Activated CD4-positive, CD25-positive, alpha-beta regulatory T cell treated with anti-CD3 and anti-CD28 coated beads, Interleukin-2, amount 50 U/mL, for 24 hours (primary cell): ENCODE measurements around the gene MSI1.

Experiments
- ATAC-seq, 2 donors: fragments of 150-1000 bp; cut with Tn5 transposase; one replicate each; pipeline ENCODE4 v1.10.0; 2021; ENCODE audit warnings: mild to moderate bottlenecking in 1 of 2, moderate library complexity in 1 of 2

Gene MSI1

DNA sequence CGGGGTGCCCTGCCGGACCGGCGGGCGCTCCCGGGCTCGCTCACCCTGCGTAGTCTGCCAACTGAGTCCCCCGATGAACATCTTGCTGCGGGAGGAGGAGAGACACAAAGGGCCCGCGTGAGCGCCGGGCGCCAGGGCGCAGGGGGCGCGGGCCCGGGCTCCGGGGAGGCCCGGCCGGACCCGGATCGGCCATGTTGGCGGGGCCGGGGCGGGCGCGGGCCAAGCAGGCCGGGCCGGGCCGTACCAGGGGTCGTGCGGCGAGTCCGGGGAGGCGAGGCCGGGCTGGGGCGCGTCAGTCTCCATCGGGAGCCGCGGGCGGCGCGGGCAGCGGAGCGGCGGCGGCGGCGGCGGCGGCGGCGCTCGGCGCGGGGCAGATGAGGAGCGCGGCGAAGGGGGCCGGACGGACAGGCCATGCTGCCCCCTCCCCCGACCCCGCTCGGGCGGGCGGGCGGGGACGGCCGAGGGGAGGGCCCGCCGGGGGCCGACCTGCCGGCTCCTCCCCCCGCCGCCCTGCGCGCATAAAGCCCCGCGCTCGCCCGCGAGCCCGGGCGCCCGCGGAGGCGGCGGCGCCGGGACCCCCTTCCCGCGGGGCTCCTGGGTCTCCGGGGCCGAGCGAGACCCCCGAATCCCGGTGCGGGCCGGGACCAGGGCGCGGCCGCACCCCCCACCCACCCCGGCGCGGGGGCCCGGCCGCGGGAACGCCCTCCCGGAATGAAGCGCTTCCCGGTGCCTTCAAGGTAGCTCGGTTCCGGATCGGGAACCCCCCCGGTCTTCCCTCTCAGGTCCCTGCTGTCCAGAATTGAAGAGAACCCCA lies at the start of gene MSI1:
TSS of gene MSI1 (minus strand) at position 376 of the 814 bp plus-strand sequence. CDS start at position 303, 73 bp downstream.
- peak in 1 of 2 donors; percentile 24 for ATAC-seq

DNA sequence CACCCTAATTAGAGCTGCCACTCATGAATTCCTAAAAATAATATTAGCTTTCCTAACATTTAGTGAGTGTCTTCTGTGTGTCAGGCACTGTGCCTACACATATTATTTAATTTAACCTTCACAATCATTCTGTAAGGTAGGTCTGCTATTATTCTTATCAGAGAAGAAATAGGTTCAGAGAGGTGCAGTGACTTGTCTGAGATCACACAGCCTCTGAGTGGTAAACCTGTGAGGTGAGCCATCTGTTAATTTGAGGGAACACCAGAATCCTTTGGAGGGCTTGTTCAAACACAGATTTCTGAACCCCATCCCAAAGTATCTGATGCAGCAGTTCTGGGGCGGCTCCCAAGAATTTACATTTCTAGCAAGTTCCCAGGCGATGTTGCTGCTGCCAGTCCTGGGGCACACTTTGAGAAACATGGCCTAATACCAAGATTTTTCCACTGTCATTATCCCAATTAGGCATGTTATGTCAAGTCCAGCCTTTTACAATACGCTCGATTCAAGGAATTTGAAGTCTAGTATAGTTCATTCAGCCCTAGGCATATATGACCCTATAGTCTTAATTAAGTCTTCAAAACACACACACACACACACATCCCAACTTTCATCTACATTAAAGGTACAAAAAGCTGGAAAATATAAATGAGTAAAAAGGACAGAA lies 49.1 kb upstream of the MSI1 start:
- no peak for ATAC-seq

DNA sequence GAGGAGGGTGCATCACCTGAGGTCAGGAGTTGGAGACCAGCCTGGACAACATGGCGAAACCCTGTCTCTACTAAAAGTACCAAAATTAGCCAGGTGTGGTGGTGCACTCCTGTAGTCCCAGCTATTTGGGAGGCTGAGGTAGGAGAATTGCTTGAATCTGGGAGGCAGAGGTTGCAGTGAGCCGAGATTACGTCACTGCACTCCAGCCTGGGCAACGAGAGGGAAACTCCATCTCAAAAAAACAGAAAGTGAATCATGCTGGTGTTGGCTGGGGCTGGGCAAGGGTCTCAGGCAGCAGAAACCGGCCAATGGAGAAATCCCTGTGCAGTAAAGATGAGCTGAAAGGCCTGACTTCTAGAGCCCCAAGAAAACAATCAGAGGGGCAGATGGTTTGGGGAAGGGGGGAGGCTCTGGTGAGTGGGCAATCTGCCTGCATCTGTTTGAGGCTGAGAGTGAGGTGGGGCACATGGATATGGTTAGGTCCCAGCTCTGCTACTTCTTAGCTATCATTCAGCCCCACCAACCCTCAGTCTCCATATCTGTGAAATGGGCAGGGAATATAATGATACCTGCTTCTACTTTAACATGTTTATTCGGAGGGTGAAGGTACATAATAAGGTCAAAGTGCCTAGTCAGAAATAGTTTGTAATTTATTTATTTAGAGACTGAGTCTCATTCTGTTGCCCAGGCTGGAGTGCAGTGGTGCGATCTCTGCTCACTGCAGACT lies 47.7 kb upstream of the MSI1 start:
- ATAC-seq: no peak

DNA sequence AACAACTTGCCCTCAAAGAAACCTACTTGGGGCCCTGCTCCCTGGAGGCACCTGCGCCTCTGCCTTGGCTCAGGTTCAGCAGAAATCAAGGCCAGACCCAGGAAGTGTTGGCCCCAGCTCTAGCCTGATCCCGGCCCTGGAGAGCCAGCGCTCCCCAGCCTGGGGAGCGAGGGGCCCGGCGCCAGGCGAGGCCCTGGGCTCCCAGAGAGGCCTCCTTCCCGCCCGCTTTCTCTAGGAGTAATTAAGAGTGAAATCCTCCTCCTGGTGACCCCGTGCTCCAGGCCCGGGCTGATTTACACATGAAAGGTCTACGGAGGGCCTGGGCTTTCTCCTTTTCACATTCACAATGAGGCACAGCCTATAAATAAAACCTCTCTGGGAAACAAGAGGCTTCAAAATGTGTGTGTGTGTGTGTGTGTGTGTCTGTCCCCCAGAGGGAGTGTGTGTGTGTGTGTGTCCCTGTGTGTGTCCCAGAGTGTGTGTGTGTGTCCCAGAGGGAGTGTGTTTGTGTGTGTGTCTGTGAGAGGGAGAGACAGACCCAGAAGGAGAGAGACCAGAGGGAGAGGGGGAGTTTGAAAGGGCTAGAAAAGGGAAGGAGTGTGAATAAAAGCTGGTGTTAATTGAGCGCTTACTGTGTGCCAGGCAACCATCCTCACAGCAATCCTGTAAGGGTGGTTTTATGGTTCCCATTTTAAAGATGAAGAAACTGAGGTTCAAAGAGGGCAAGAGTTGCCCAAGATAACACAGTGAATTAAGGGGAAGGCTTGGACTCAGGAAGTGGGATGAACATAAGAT lies 45.1 kb upstream of the MSI1 start:
- ATAC-seq: no peak

DNA sequence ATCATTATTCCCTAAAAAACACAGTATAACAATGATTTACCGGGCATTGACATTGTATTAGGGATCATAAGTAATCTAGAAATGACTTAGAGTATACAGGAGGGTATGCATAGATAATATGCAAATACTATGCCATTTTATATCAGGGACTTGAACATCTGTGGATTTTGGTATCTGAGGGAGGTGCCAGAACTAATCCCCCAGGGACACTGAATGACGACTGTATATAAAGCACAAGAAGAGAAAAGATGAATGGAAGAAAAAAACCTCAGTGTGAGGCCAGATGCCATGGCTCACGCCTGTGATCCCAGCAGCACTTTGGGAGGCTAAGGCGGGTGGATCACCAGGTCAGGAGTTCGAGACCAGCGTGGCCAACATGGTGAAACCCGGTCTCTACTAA lies 43.5 kb upstream of the MSI1 start:
- no peak for ATAC-seq

DNA sequence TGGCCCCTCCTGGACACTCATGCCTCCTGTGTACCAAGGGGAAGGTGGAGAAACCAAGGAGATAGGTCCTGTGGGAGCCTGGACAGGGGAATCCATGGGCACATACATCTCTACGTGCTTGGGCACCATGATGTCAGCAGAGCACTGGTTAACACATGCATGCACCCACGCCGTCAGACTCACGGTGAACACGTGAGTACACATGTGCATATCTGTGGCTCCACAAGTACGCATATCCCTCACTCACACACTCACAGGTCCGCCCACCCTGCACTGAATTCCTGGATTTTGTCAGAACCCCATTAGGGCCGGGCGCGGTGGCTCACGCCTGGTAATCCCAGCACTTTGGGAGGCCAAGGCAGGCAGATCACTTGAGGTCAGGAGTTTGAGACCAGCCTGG lies 39.8 kb upstream of the MSI1 start:
- no peak for ATAC-seq

DNA sequence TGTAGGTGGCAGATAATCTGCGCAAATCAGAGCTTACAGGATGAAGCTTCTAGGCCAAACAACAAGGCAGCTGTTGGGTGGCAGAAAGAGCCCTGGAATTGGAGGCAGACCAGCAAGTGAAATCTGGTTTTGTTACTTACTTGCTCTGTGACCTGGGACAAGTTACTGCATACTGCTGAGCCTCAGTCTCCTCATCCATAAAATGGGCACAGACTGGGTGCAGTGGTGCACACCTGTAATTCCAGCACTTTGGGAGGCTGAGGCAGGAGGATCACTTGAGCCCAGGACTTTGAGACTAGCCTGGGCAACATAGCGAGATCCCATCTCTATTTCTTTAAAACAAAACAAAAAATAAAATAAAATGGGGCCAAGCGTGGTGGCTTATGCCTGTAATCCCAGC lies 37.6 kb upstream of the MSI1 start:
- ATAC-seq: no peak

DNA sequence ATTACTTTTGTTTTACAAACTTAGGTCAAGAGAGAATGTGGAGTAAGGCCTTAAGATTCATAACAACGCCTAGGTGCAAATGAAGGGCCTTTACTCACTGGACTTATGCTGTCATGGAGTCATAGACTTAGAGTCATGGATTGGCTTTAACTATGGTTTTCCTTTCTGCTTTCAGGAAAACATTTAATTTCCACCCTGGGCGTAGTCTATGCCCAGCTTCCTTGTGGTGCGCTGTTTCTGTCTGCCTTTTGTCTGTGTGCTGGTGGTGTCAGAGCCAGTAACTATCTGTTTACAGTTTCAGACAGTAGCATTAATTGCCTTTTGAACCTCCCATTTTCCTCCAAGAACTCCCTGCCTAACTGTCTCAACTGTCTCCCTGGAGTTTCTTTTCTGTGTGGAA lies 37.1 kb upstream of the MSI1 start:
- no peak for ATAC-seq

DNA sequence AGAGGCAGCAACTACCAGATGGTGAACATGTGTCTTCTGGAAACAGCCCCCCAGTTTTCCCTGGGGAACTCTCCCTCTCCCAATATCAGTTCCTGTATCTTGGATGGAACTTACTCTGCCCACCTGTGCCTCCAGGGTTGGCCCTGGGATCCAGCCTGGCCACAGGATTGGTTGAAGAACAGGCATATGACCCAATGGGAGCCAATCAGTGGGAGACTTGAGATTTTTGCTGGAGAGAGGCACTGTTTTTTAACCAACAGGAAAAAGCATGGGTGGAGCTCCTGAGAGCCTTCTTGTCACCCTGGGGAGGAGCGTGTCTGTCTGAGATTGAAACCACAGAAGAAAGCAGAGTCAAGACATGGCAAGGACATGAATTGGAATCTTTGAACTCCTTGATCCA lies 35.3 kb upstream of the MSI1 start:
- ATAC-seq: no peak

DNA sequence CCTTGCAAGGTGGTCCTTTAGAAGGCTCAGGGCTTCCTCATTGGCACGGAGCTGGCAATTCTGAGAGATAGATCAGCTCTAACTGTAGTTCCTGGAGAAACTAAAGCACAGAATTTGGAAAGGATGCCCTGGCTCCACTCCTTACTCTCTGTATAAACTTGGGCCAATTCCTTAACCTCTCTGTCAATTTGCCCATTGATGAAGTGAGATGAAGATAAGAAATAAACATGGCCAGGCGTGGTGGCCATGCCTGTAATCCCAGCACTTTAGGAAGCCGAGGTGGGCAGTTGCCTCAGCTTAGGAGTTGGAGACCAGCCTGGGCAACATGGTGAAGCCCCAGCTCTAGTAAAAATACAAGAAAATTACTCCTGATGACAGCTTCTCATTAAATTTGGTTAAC lies 34.9 kb upstream of the MSI1 start:
- ATAC-seq: no peak

DNA sequence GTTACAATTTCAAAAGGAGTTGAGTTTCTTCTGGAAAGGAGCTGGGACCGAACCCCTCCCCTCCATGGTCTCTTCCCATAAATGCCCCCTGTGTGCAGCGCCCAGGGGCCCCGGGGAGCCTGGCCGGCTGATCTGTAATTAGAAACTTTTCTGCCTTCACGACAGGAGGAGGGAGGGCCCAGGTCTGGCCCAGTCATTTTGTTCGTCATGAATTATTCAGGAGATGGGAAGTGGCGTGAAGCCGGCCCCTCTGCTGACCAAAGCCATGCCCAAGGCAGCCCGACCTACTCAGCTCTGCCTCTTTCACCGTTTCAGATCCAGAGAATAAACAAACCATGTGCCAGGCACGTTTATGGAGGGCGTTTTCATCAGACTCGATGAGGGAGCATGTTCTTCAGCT lies 33.3 kb upstream of the MSI1 start:
- no peak for ATAC-seq

DNA sequence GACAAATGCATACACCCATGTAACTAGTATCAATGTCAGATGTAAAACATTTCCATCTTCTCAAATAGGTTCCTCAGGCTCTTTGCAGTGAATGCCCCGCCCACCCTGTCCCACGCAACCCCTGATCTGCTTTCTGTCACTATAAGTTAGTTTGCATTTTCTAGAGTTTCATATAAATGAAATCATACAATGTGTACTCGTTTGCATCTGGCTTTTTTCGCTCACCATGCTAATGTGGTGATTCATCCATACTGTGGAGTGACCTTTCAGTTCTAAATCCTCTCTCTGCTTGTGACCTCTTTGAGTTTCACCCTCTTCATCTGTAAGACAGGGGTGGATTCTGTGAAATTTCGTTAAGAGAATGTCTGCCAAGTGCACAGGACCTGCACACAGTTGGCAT lies 30.6 kb upstream of the MSI1 start:
- ATAC-seq: peak; percentile 38 to 69

DNA sequence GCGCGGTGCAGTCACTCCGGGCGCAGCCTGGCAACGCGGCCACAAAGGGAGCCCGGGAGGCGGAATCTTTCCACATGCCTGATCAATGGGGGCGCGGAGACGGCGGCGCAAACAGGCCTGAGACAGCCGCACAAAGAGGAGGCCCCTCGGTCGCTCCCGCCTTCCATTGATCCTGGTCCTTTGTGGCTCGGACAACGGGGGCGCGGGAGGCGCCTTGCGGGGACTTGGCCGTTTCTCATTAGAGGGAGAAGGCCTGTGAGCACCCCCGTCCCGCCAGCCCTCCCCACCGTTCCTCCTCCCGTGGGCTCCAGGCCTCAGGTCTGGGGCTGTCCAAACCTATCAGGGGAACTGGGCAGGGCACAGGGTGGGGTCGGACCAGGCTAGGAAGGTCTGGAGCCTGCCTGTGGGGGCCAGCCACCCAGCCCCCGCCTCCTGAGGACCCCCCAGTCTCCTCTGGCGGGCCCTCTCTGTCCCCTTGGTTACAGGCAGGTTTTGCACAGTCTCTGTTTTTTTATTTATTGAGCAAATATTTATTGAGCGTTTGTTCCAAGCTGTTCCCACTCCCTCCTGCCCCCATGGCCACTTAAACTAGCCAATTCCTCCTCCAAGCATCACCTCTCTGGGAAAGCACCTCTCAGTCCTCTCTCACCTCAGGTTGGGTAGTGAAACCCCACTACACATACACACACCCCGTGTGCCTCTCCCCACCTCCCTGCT lies 29.0 kb upstream of the MSI1 start:
- ATAC-seq: no peak

DNA sequence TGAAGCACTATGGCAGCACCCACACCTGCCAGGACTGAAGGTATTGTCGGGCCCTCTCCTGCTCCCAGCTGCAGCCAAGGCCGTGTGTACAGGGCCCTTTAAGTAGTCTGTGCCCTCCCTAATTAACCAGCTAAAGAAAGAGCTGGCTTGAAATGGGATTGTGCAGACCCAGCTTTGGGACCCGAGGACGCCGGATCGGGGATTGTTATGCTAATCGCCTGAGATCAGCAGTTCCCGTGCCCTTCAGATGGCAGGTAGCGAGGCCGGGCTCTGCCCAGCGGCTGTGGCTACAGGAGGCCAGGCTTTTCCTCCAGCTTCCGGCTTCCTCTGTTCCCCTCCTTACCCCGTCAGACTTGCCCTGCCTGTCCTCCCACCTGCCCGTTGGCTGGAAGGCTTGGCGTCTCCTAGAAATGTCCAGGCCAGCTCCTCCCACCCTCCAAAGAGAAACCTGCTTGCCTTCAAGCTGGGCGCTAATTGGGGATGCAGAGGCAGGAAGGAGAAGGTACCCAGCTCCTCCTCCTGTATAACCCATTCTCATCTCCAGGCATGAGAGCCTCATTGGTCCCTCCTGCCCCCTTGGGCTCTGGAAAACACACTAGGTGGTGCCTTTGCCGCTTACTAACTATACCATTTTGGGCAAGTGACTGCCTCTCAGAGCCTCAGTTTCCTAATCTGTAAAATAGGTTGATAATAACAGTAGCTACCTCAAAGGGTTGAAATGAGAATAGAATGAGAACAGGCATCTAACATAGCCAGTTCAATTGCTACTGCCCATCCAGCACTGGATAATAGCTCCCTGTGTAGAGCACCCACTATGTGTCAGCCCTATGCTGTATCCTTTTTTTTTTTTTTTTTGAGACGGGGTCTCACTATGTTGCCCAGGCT lies 25.8 kb upstream of the MSI1 start:
- ATAC-seq: no peak

DNA sequence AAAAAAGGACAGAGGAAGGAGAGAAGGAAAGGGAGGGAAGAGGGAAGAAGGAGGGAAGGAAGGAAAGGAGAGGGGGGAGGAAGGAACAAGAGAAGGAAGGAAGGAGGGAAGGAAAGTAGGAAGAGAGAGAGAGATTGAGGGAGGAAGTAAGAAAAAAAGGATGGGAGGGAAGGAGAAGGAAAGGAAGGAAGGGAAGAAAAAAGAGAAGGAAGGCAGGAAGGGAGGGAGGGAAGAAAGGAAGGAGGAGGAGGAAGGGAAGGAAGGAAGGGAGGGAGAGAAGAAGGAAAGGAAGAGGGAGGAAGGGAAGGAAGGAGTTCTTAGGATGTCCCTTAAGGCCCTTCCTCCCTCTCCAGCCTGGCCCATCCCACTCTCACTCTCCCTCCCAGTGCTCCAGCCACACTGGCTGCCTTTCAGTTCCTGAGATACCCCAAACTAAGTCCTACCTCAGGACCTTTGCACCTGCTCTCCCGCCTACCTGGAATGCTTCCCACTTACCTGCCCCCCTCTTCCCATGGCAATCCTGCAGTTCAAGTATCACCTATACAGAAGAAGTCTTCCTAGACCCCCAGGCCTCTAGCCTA lies 21.7 kb upstream of the MSI1 start:
- no peak for ATAC-seq

DNA sequence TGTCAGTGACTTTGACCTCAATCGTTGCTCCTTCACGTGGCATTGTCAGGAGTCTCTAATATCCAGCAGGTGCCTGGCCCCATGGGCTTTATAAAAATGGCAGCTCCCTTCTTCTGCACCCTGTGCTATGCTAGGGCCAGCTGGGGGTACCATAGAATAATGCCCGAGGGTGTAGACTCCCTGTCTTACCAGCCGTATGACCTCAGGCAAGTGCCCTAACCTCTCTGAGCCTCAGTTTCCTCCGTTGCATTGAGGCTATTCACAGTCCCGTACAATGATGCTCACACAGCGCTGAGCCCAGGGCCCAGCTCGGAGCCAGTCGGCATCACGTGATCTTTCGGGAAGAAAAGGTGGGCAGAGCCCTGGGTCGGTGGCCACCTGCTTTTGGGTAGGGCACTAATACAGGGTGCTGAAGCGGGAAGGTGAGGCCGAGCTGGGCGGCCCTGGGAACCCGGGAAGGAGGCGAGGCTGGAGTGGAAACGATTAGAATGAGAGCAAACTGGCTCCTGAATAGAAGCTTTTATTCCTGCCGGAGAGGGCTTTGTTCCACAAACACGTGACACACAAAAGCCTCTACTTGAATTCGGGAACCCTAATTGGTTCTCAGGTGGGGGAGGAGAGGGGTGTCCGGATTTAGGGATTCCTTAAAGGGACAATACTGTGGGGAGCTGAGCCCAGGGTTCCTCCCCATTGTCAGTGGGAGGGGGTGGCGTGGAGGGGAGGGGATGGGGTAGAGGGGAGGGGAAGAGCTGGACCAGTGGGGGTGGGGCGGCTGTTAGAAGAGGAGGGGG lies 19.9 kb upstream of the MSI1 start:
- no peak for ATAC-seq

DNA sequence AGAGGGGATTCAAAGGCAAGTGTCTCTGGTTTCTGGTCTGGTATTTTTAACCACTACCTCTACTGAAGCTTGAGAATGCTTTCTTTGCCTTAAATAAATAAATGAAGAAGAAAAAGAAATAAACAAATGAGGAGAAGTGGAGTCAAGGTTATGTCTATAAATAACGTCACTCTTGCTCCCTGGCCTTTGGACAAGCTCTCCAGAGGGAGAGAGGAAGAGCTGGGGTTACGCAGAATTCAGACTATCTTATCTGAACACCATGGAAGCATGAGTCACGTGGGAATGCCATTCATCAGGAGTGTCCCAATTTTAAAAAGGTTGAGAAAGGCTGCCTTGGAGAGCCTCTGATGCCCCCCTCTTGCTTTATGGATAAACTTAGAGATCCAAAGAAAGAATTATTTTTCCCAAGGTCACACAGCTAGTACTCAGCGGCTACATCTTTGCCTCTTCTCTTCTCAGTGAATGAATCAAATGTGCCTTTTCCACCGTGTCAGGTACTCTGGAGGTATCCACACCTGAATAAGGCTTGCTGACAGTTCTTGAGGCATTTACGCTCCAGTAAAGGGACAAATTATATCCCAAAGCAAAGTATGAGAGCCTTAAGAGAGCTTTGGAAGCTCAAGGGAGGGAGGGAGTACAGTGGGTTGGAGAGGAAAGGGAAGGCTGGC lies 12.9 kb upstream of the MSI1 start:
- ATAC-seq: no peak

DNA sequence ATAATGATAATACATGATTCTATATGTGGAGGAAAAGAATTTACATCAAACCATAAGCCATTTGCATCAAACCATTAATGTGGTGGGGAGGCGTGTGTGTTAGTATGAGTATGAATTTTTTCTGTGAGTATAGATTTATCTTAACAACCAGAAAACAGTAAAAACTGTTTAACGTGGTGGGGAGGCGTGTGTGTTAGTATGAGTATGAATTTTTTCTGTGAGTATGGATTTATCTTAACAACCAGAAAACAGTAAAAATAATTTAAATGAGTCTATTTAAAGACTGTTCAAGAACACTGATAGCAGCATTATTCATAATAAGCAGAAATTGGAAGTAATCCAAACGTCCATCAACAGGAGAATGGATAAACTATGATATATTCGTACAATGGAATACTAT lies 9.1 kb upstream of the MSI1 start:
- ATAC-seq: no peak

DNA sequence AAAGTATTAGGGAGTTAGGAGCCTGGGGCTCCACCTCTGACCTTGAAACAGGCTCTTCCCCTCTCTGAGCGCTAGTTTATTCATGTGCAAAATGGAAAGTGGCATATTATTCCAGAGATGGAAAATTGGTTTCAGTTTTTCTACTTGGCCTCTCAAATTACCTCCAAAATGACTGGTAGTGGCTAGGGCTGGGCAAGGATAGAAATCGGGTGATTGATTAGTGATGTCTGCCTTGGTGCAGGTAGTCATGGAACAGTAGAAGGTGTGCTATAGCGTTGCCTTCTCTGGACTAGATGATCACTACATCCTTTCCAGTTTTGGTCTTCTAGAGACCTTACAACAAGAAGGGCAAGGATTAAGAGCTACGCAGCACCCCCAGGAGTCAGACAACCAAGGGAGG lies 8.6 kb upstream of the MSI1 start:
- ATAC-seq: no peak
